SU-DHL-6 (cell line): Measurements from ENCODE around the gene PET117.

Source experiments
- EZH2phosphoT487 ChIP-seq: fragments of 200-600 bp; sonication (generic), shearing (Covaris generic); conservative IDR thresholded peaks from 2 replicates; pipeline ENCODE4 v1.6.1; 2018; ENCODE audit warnings: mild to moderate bottlenecking, antibody characterized with exemption, low read length, moderate library complexity, mixed read lengths
- TF ChIP-seq, protein P1 (sequence below): fragments of 200-600 bp; sonication (generic); IDR thresholded peaks from one replicate; pipeline ENCODE4 v1.5.1; 2017; ENCODE audit warnings: antibody characterized with exemption, mild to moderate bottlenecking, low read length, moderate library complexity; ENCODE audit not compliant: insufficient read depth, poor library complexity, severe bottlenecking

GRCh38 chr20:18133962-18134361 lies 3.7 kb upstream of the PET117 start:
- TF ChIP-seq, protein P1, sequence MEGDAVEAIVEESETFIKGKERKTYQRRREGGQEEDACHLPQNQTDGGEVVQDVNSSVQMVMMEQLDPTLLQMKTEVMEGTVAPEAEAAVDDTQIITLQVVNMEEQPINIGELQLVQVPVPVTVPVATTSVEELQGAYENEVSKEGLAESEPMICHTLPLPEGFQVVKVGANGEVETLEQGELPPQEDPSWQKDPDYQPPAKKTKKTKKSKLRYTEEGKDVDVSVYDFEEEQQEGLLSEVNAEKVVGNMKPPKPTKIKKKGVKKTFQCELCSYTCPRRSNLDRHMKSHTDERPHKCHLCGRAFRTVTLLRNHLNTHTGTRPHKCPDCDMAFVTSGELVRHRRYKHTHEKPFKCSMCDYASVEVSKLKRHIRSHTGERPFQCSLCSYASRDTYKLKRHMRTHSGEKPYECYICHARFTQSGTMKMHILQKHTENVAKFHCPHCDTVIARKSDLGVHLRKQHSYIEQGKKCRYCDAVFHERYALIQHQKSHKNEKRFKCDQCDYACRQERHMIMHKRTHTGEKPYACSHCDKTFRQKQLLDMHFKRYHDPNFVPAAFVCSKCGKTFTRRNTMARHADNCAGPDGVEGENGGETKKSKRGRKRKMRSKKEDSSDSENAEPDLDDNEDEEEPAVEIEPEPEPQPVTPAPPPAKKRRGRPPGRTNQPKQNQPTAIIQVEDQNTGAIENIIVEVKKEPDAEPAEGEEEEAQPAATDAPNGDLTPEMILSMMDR, result no peak
- TF ChIP-seq EZH2phosphoT487, result no peak
